Left lung (tissue), 10 donors: ENCODE data around the gene FCHO2. TPM values are rescaled to one million over a fixed set of nuclear protein-coding genes. Genes with fewer than 3 reads are reported as not detected.

Source experiments
- ATAC-seq: fragments of 200-7000 bp; cut with Tn5 transposase; one replicate; pipeline ENCODE4 v1.9.1; 2020; ENCODE audit warnings: moderate library complexity
- DNase-seq, 4 donors: peaks; one replicate each; pipeline ENCODE4 v3.0.0-alpha.2; 2013 to 2020
- H3K27ac ChIP-seq, 2 donors: fragments of 200-600 bp; sonication (generic) in 1 of 2; one replicate each; pipeline versions ENCODE4 v1.5.0 to v1.8.0; 2020 to 2021
- H3K27me3 ChIP-seq, 2 donors: fragments of 200-600 bp; sonication (generic) in 1 of 2; one replicate each; pipeline versions ENCODE4 v1.5.0 to v1.8.0; 2020 to 2021
- H3K36me3 ChIP-seq, 2 donors: fragments of 200-600 bp; sonication (generic) in 1 of 2; one replicate each; pipeline versions ENCODE4 v1.5.0 to v1.8.0; 2020 to 2021
- H3K4me1 ChIP-seq, 2 donors: fragments of 200-600 bp; one replicate each; pipeline ENCODE4 v1.8.0; 2021
- H3K4me3 ChIP-seq, 2 donors: fragments of 200-600 bp; sonication (generic) in 1 of 2; one replicate each; pipeline versions ENCODE4 v1.5.0 to v1.8.0; 2020 to 2021; ENCODE audit warnings: mild to moderate bottlenecking in 1 of 2
- H3K9me3 ChIP-seq, 2 donors: fragments of 200-600 bp; sonication (generic) in 1 of 2; one replicate each; pipeline versions ENCODE4 v1.5.0 to v1.8.0; 2020 to 2021
- CTCF ChIP-seq, 2 donors: fragments of 200-600 bp; sonication (generic) in 1 of 2; IDR thresholded peaks; one replicate each; pipeline versions ENCODE4 v1.5.0 to v1.8.0; 2021; ENCODE audit warnings: antibody characterized with exemption in 2 of 2
- intact Hi-C, 2 donors: fragments of 100-400 bp; cut with DNase I; formaldehyde crosslinking; loops; one replicate each; pipeline versions ENCODE4 v1.11.2 to v1.14.2; 2022
- polyA plus RNA-seq, 6 donors: library from polyadenylated mRNA; unstranded; fragments of 120-200 nt; gene quantifications; one replicate each; pipeline ENCODE4 v1.2.1, GENCODE V29; 2013; ENCODE audit not compliant: insufficient read length in 6 of 6
- total RNA-seq, 2 donors: library from RNA; stranded (reverse); fragmentation: NEBNext Ultra II Directional; extraction: Animal tissue kit (Norgen Biotek cat#: 25700); gene quantifications; one replicate each; pipeline ENCODE4 v1.2.1, GENCODE V29; 2021
- donor health status: DM: no; HTN: yes; CAD: no.
- donor health status: DM: no; HTN: no; CAD: no.

FCHO2 gene
- total and polyA plus RNA-seq, 8 donors, result 25.7 to 71.1 (median 30.5) TPM

- Histone ChIP-seq H3K27ac (no peak overlapping the region), H3K4me3 (no peak overlapping the region), H3K27me3 (no peaks in the 10 kb centered on the region), H3K36me3 (peaks cover 0 to 30% of the 10 kb centered on the region in 2 donors), H3K4me1 (no peaks in the 10 kb centered on the region), H3K9me3 (no peaks in the 10 kb centered on the region)
- DNase-seq (no peak), ATAC-seq (no peak)
- intact Hi-C loops, result no loop called here
- no peak for TF ChIP-seq CTCF (IDR thresholded peaks at IDR 0.05)
Measured at GRCh38 chr5:72988769-72989168, 32.9 kb downstream of the FCHO2 start.

DNA sequence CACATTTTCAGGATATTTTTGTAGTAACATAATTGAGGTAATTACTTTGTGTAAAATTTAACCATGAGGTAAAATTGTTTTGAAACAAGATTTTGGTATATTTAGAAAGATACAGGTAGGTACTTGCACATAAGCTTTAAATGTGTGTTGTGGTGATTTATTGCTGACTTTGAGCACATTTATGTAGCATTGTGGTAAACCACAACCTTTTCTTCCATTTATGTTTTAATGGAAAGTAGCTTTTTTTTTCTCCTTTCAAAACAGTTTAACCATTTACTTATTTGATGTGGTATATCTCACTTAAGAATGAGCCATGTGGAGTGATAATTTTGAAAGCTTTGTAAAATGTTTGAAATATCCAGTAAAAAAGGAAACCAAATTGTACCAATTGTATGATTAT, 35.6 kb downstream of the FCHO2 start:
- H3K36me3 ChIP-seq, result peaks cover 0 to 45% of the 10 kb centered on the region in 2 donors
- intact Hi-C loops, result no loop called here
- DNase-seq (no peak), ATAC-seq (no peak)
- H3K27ac ChIP-seq, result no peak overlapping the region
- TF ChIP-seq CTCF (IDR thresholded peaks at IDR 0.05), result no peak
- H3K9me3 ChIP-seq, result peaks cover 0 to 4% of the 10 kb centered on the region in 2 donors
- H3K4me3 ChIP-seq, result no peak overlapping the region
- H3K4me1 ChIP-seq, result no peaks in the 10 kb centered on the region
- no peaks in the 10 kb centered on the region for H3K27me3 ChIP-seq

GRCh38 chr5:72994578-72994977, 38.7 kb downstream of the FCHO2 start:
- no peak overlapping the region for H3K27ac ChIP-seq
- no peaks in the 10 kb centered on the region for H3K27me3 ChIP-seq
- H3K9me3 ChIP-seq, result peaks cover 0 to 4% of the 10 kb centered on the region in 2 donors
- no peak for ATAC-seq
- H3K36me3 ChIP-seq, result peaks cover 0 to 51% of the 10 kb centered on the region in 2 donors
- no peaks in the 10 kb centered on the region for H3K4me1 ChIP-seq
- intact Hi-C loops, result no loop called here
- no peak overlapping the region for H3K4me3 ChIP-seq
- TF ChIP-seq CTCF (IDR thresholded peaks at IDR 0.05), result no peak
- DNase-seq, result no peak

GRCh38 chr5:72996632-72997031, 40.8 kb downstream of the FCHO2 start:
- ATAC-seq (no peak), DNase-seq (no peak)
- H3K4me3 ChIP-seq, result no peak overlapping the region
- peaks cover 0 to 4% of the 10 kb centered on the region in 2 donors for H3K9me3 ChIP-seq
- no peaks in the 10 kb centered on the region for H3K27me3 ChIP-seq
- no peaks in the 10 kb centered on the region for H3K4me1 ChIP-seq
- no peak for TF ChIP-seq CTCF (IDR thresholded peaks at IDR 0.05)
- H3K27ac ChIP-seq, result no peak overlapping the region
- intact Hi-C loops, result no loop called here
- H3K36me3 ChIP-seq, result peaks cover 0 to 39% of the 10 kb centered on the region in 2 donors

- Histone ChIP-seq H3K27me3 (no peaks in the 10 kb centered on the region), H3K36me3 (peaks cover 0 to 17% of the 10 kb centered on the region in 2 donors), H3K9me3 (no peaks in the 10 kb centered on the region), H3K4me1 (no peaks in the 10 kb centered on the region), H3K4me3 (no peak overlapping the region), H3K27ac (no peak overlapping the region)
- DNase-seq (no peak), ATAC-seq (no peak)
- intact Hi-C loops, result no loop called here
- TF ChIP-seq CTCF (IDR thresholded peaks at IDR 0.05), result no peak
Measured at GRCh38 chr5:72999916-73000315, 44.1 kb downstream of the FCHO2 start.
